GM12878 (cell line): ENCODE data around the gene SSH2. TPM values are rescaled to one million over a fixed set of nuclear protein-coding genes. Genes with fewer than 3 reads are reported as not detected.

Experiments
- ETV6 ChIP-seq, 2 experiments: fragments of 450-650 bp in 1 of 2; IDR thresholded peaks in 1 of 2; conservative IDR thresholded peaks in 1 of 2; 2 replicates each; pipeline ENCODE4 v1.6.1; 2014; ENCODE audit warnings: antibody characterized with exemption in 1 of 2, borderline replicate concordance in 1 of 2, low read depth in 1 of 2, mild to moderate bottlenecking in 1 of 2, moderate library complexity in 1 of 2
- EZH2 ChIP-seq: IDR thresholded peaks from 2 replicates; pipeline ENCODE4 v1.6.1; 2012; ENCODE audit warnings: low read depth, mild to moderate bottlenecking, control low read depth, inconsistent platforms, low read length, borderline replicate concordance; ENCODE audit not compliant: control insufficient read depth
- HDAC6 ChIP-seq: fragments of 200-600 bp; sonication (generic); IDR thresholded peaks from one replicate; pipeline ENCODE4 v1.8.0; 2017; ENCODE audit warnings: antibody characterized with exemption; ENCODE audit not compliant: unreplicated experiment
- MAX ChIP-seq: IDR thresholded peaks from 2 replicates; pipeline ENCODE4 v1.6.1; 2012; ENCODE audit warnings: low read depth, low read length, improper control_type of control experiment
- NBN ChIP-seq: fragments of 450-650 bp; IDR thresholded peaks from 2 replicates; pipeline ENCODE4 v1.6.1; 2016
- PAX5 ChIP-seq: IDR thresholded peaks from 2 replicates; pipeline ENCODE4 v1.6.1; 2011; ENCODE audit warnings: low read depth, low read length, borderline replicate concordance
- PML ChIP-seq: IDR thresholded peaks from 2 replicates; pipeline ENCODE4 v1.6.1; 2012; ENCODE audit warnings: low read length, inconsistent platforms
- STAT3 ChIP-seq: IDR thresholded peaks from 2 replicates; pipeline ENCODE4 v1.6.1; 2011; ENCODE audit warnings: low read depth, low read length, improper control_type of control experiment
- TCF3 ChIP-seq: IDR thresholded peaks from 2 replicates; pipeline ENCODE4 v1.6.1; 2012; ENCODE audit warnings: low read depth, mild to moderate bottlenecking, low read length, borderline replicate concordance; ENCODE audit not compliant: insufficient read depth
- ZBTB11 ChIP-seq: fragments of 450-650 bp; formaldehyde crosslinking; IDR thresholded peaks from 2 replicates; pipeline ENCODE4 v1.5.0; 2022; ENCODE audit warnings: mild to moderate bottlenecking, missing genetic modification characterization
- polyA plus RNA-seq, 11 experiments: library from polyadenylated mRNA; depleted of rRNA in 4 of 11; unstranded in 6 of 11; stranded (reverse) in 5 of 11; fragments of >200 nt; fragmentation: Nextera tagmentation in 4 of 11; fragmentation: Illumina TruSeq in 1 of 11; extraction: Ambion mirVana in 4 of 11; extraction: Trizol in 1 of 11; gene quantifications; 1 replicate in 1 of 11; 2 replicates in 10 of 11; pipeline versions ENCODE4 v1.2.1 to v1.2.3, GENCODE V29; 2011 to 2016; ENCODE audit warnings: inconsistent platforms in 2 of 11, missing spikeins in 2 of 11, low read depth in 1 of 11
- total RNA-seq, 4 experiments: library from RNA; depleted of rRNA in 3 of 4; stranded (reverse); fragments of >200 nt in 3 of 4; fragmentation: Illumina TruSeq in 1 of 4; extraction: Trizol in 1 of 4; gene quantifications; 2 replicates each; pipeline versions ENCODE4 v1.2.1 to v1.2.3, GENCODE V29; 2013 to 2021

Gene SSH2
- total and polyA plus RNA-seq, 10 of the 15 experiments (the other 5 are each of a cell fraction or from before 2014, with no cell fraction given): 9.3 to 65.9 (median 34.0) TPM

GRCh38 chr17:29746669-29747068, 183.4 kb downstream of the SSH2 start (continued):
- TF ChIP-seq ETV6 (conservative IDR thresholded peaks at IDR 0.05 in 1 of 2, IDR thresholded peaks at IDR 0.05 in 1 of 2; ENCODE audit: borderline replicate concordance in 1 of 2, low read depth in 1 of 2): no peak
- no peak for TF ChIP-seq NBN
- no peak for TF ChIP-seq HDAC6
- no peak for TF ChIP-seq ZBTB11 (CRISPR knock-in tag)
- TF ChIP-seq TCF3: no peak
- no peak for TF ChIP-seq PAX5
- no peak for TF ChIP-seq PML
- TF ChIP-seq STAT3: no peak
- no peak for TF ChIP-seq EZH2
- TF ChIP-seq MAX: no peak
